Activated naive CD8-positive, alpha-beta T cell treated with anti-CD3 and anti-CD28 coated beads for 36 hours (primary cell): ENCODE data around the gene C5AR2. TPM values are rescaled to one million over a fixed set of nuclear protein-coding genes. Genes with fewer than 3 reads are reported as not detected.
A peak's percentile ranks its signal among the peaks of the same experiment; 100 is the strongest.
"Not testable (repeated sequence)": the region's sequence is repeated elsewhere in the genome, so short reads cannot be mapped to it uniquely, and the experiment has no call there.

ENCODE experiments used
- DNase-seq: peaks from one replicate; pipeline ENCODE4 v3.0.0; 2021
- H3K27ac Mint-ChIP-seq: one replicate; pipeline ENCODE4 v1.8.0; 2022; ENCODE audit warnings: mild to moderate bottlenecking, moderate library complexity, mixed read lengths
- H3K27me3 Mint-ChIP-seq: one replicate; pipeline ENCODE4 v1.8.0; 2022; ENCODE audit warnings: mild to moderate bottlenecking, mixed read lengths
- H3K36me3 Mint-ChIP-seq: one replicate; pipeline ENCODE4 v1.8.0; 2021; ENCODE audit warnings: mild to moderate bottlenecking, mixed read lengths
- H3K4me1 Mint-ChIP-seq: one replicate; pipeline ENCODE4 v1.8.0; 2021; ENCODE audit warnings: mixed read lengths
- H3K4me3 Mint-ChIP-seq: one replicate; pipeline ENCODE4 v1.8.0; 2022; ENCODE audit warnings: mild to moderate bottlenecking, moderate library complexity, mixed read lengths
- H3K9me3 Mint-ChIP-seq: one replicate; pipeline ENCODE4 v1.8.0; 2022; ENCODE audit warnings: mixed read lengths
- total RNA-seq, 2 experiments: library from RNA; stranded (reverse); gene quantifications; one replicate each; pipeline ENCODE4 v1.2.3, GENCODE V29; 2021

Gene C5AR2
- total RNA-seq, 2 experiments from 2014 or later, result not detected

- Mint-ChIP-seq H3K9me3 (no peaks in the 10 kb centered on the region), H3K4me3 (no peak overlapping the region), H3K4me1 (peaks cover 23% of the 10 kb centered on the region), H3K36me3 (peaks cover 14% of the 10 kb centered on the region), H3K27ac (peak overlapping the region; percentile 16), H3K27me3 (no peaks in the 10 kb centered on the region)
- no peak for DNase-seq
These were observed 49.8 kb downstream of the C5AR2 start for GRCh38 chr19:47381653-47382279.

- not testable (repeated sequence) for H3K27me3 Mint-ChIP-seq, H3K4me3 Mint-ChIP-seq, DNase-seq, H3K9me3 Mint-ChIP-seq, H3K27ac Mint-ChIP-seq
- peaks cover 14% of the 10 kb centered on the region for H3K36me3 Mint-ChIP-seq
- peaks cover 23% of the 10 kb centered on the region for H3K4me1 Mint-ChIP-seq
These were observed 51.9 kb downstream of the C5AR2 start for GRCh38 chr19:47383890-47384289.

GRCh38 chr19:47384533-47384932, 52.6 kb downstream of the C5AR2 start:
- not testable (repeated sequence) for H3K27me3 Mint-ChIP-seq, H3K9me3 Mint-ChIP-seq, DNase-seq, H3K27ac Mint-ChIP-seq, H3K4me3 Mint-ChIP-seq
- H3K4me1 Mint-ChIP-seq, result peaks cover 23% of the 10 kb centered on the region
- peaks cover 14% of the 10 kb centered on the region for H3K36me3 Mint-ChIP-seq

GRCh38 chr19:47386582-47386981, 54.6 kb downstream of the C5AR2 start:
- not testable (repeated sequence) for H3K27me3 Mint-ChIP-seq, H3K4me3 Mint-ChIP-seq, H3K9me3 Mint-ChIP-seq, H3K27ac Mint-ChIP-seq, DNase-seq
- H3K36me3 Mint-ChIP-seq, result peaks cover 10% of the 10 kb centered on the region
- peaks cover 14% of the 10 kb centered on the region for H3K4me1 Mint-ChIP-seq

GRCh38 chr19:47387623-47388022, 55.6 kb downstream of the C5AR2 start:
- H3K27me3 Mint-ChIP-seq, H3K9me3 Mint-ChIP-seq, H3K4me3 Mint-ChIP-seq, H3K27ac Mint-ChIP-seq, DNase-seq, H3K36me3 Mint-ChIP-seq: not testable (repeated sequence)
- peaks cover 11% of the 10 kb centered on the region for H3K4me1 Mint-ChIP-seq

- H3K9me3 Mint-ChIP-seq, DNase-seq, H3K4me1 Mint-ChIP-seq, H3K36me3 Mint-ChIP-seq, H3K27me3 Mint-ChIP-seq, H3K27ac Mint-ChIP-seq, H3K4me3 Mint-ChIP-seq: not testable (repeated sequence)
These were observed 56.7 kb downstream of the C5AR2 start for GRCh38 chr19:47388721-47389120.

- no peak for DNase-seq
- Mint-ChIP-seq H3K9me3 (no peaks in the 10 kb centered on the region), H3K27me3 (peaks cover under 1% of the 10 kb centered on the region), H3K36me3 (no peaks in the 10 kb centered on the region), H3K27ac (no peak overlapping the region), H3K4me1 (peaks cover 4% of the 10 kb centered on the region), H3K4me3 (no peak overlapping the region)
These were observed 57.2 kb downstream of the C5AR2 start for GRCh38 chr19:47389150-47389556.

- H3K4me3 Mint-ChIP-seq, result no peak overlapping the region
- no peak overlapping the region for H3K27ac Mint-ChIP-seq
- no peak for DNase-seq
- H3K9me3 Mint-ChIP-seq, result no peaks in the 10 kb centered on the region
- H3K36me3 Mint-ChIP-seq, result no peaks in the 10 kb centered on the region
- H3K4me1 Mint-ChIP-seq, result peaks cover 4% of the 10 kb centered on the region
- peaks cover 5% of the 10 kb centered on the region for H3K27me3 Mint-ChIP-seq
These were observed 58.8 kb downstream of the C5AR2 start for GRCh38 chr19:47390533-47391488.

GRCh38 chr19:47391510-47392223, 59.7 kb downstream of the C5AR2 start:
- Mint-ChIP-seq H3K27ac (no peak overlapping the region), H3K27me3 (peaks cover 5% of the 10 kb centered on the region), H3K4me3 (no peak overlapping the region), H3K36me3 (no peaks in the 10 kb centered on the region), H3K9me3 (no peaks in the 10 kb centered on the region), H3K4me1 (peaks cover 4% of the 10 kb centered on the region)
- DNase-seq, result peak; percentile 74

Other genes starting within 250 kb of the C5AR2 start
- 100 to 1,000 TPM; 103 to 110 TPM for gene ZC3H4, start 218.4 kb upstream of the C5AR2 start, total RNA-seq
- 100 to 1,000 TPM; 141 to 149 TPM for gene SAE1, start 201.3 kb upstream of the C5AR2 start, total RNA-seq
- 10 to 100 TPM; 12.5 to 13.3 TPM for gene BBC3, start 101.0 kb upstream of the C5AR2 start, total RNA-seq
- gene CCDC9, start 75.7 kb upstream of the C5AR2 start, total RNA-seq, result 10 to 100 TPM; 28.4 to 29.3 TPM
- gene INAFM1, start 57.3 kb upstream of the C5AR2 start, total RNA-seq, result 10 to 100 TPM in 1 of 2 experiments, 1 to 10 TPM in 1; 9.8 to 10.6 TPM
- gene C5AR1, start 22.3 kb upstream of the C5AR2 start, total RNA-seq, result 1 to 10 TPM; 1.4 to 1.8 TPM
- gene DHX34, start 17.1 kb downstream of the C5AR2 start, total RNA-seq, result 10 to 100 TPM; 17.4 to 19.5 TPM
- gene MEIS3, start 87.4 kb downstream of the C5AR2 start, total RNA-seq, result not detected
- under 1 TPM; 0.37 to 0.38 TPM for gene SLC8A2, start 139.7 kb downstream of the C5AR2 start, total RNA-seq
- 10 to 100 TPM; 12.4 to 13.4 TPM for gene KPTN, start 152.0 kb downstream of the C5AR2 start, total RNA-seq
- gene NAPA, start 182.9 kb downstream of the C5AR2 start, total RNA-seq, result 10 to 100 TPM; 65.6 to 69.2 TPM
- gene ZNF541, start 241.0 kb downstream of the C5AR2 start, total RNA-seq, result under 1 TPM; 0.19 to 0.22 TPM